ENCODE data around the gene C21orf91. TPM values are rescaled to one million over a fixed set of nuclear protein-coding genes. Genes with fewer than 3 reads are reported as not detected.

Gene C21orf91
- polyA plus RNA-seq, 3 donors, result 4.6 to 22.3 (median 18.9) TPM

GRCh38 chr21:17780539-17780938, 38.6 kb downstream of the C21orf91 start:
- H3K27ac Mint-ChIP-seq, result peak overlapping the region; percentile 61 to 87 (median 79)
- no peak overlapping the region for H3K9ac ChIP-seq (ENCODE audit: insufficient read depth, low read length, poor library complexity, severe bottlenecking)
- intact Hi-C loops (cut with micrococcal nuclease), result loop anchor here in 1 of 2 donors (5.0 to 10.0 kb wide), 2 partner anchors 37 to 166 kb away; partner anchors contain the start of genes BTG3 and C21orf91
- H3K4me1 ChIP-seq (ENCODE audit: control insufficient read depth in 1 of 2, insufficient read depth in 2 of 2, low read length in 2 of 2), result peaks cover 78 to 82% of the 10 kb centered on the region in 2 donors
- H3K79me2 ChIP-seq (ENCODE audit: insufficient read depth, low read length), result no peaks in the 10 kb centered on the region
- H3K4me2 ChIP-seq (replicated peaks; ENCODE audit: extremely low read depth, low read length, poor library complexity, severe bottlenecking), result peak overlapping the region; percentile 62
- no peak for TF ChIP-seq CTCF (IDR thresholded peaks at IDR 0.05)
- no peaks in the 10 kb centered on the region for H4K20me1 ChIP-seq (ENCODE audit: insufficient read depth, low read length)
- H3K9me3 Mint-ChIP-seq, result no peaks in the 10 kb centered on the region
- no peak overlapping the region for H2AFZ ChIP-seq (ENCODE audit: insufficient read depth, low read depth, low read length, poor library complexity, severe bottlenecking)
- no peaks in the 10 kb centered on the region for H3K27me3 ChIP-seq (ENCODE audit: control insufficient read depth in 2 of 2, insufficient read depth in 2 of 2, low read length in 2 of 2)
- peaks cover 0 to 6% (median 1%) of the 10 kb centered on the region in 3 donors for H3K27me3 Mint-ChIP-seq (ENCODE audit: low read depth in 3 of 3)
- H3K36me3 ChIP-seq (replicated peaks in 1 of 2; ENCODE audit: control insufficient read depth in 1 of 2, insufficient read depth in 2 of 2, low read length in 2 of 2), result no peaks in the 10 kb centered on the region
- H3K4me3 ChIP-seq (replicated peaks in 1 of 3; ENCODE audit: low read depth in 2 of 3, low read length in 3 of 3), result peak overlapping the region in 1 of 3 experiments; percentile 29
- 0% methylated on average over 2 of the region's 6 CpGs for WGBS (ENCODE audit: insufficient coverage)
- H3K4me3 Mint-ChIP-seq, result peak overlapping the region; percentile 13 to 60
- peaks cover 0 to 6% of the 10 kb centered on the region in 2 donors for H3K36me3 Mint-ChIP-seq
- peak; percentile 55 to 89 (median 82) for DNase-seq
- peak overlapping the region; percentile 44 to 70 for H3K27ac ChIP-seq (ENCODE audit: low read depth in 1 of 2, low read length in 2 of 2)
- peaks cover 78% of the 10 kb centered on the region for H3K4me1 Mint-ChIP-seq
- no peaks in the 10 kb centered on the region for H3K9me3 ChIP-seq (replicated peaks in 1 of 2; ENCODE audit: control insufficient read depth in 1 of 2, insufficient read depth in 1 of 2, low read length in 2 of 2)

- Histone ChIP-seq H3K79me2 (ENCODE audit: insufficient read depth, low read length) (no peaks in the 10 kb centered on the region), H2AFZ (ENCODE audit: insufficient read depth, low read depth, low read length, poor library complexity, severe bottlenecking) (no peak overlapping the region), H3K27ac (ENCODE audit: low read depth in 1 of 2, low read length in 2 of 2) (peak overlapping the region; percentile 44 to 70), H3K4me3 (replicated peaks in 1 of 3; ENCODE audit: low read depth in 2 of 3, low read length in 3 of 3) (peak overlapping the region in 1 of 3 experiments; percentile 29), H3K9ac (ENCODE audit: insufficient read depth, low read length, poor library complexity, severe bottlenecking) (no peak overlapping the region), H3K9me3 (replicated peaks in 1 of 2; ENCODE audit: control insufficient read depth in 1 of 2, insufficient read depth in 1 of 2, low read length in 2 of 2) (no peaks in the 10 kb centered on the region), H3K4me1 (ENCODE audit: control insufficient read depth in 1 of 2, insufficient read depth in 2 of 2, low read length in 2 of 2) (peaks cover 77 to 81% of the 10 kb centered on the region in 2 donors), H4K20me1 (ENCODE audit: insufficient read depth, low read length) (no peaks in the 10 kb centered on the region), H3K36me3 (replicated peaks in 1 of 2; ENCODE audit: control insufficient read depth in 1 of 2, insufficient read depth in 2 of 2, low read length in 2 of 2) (no peaks in the 10 kb centered on the region), H3K4me2 (replicated peaks; ENCODE audit: extremely low read depth, low read length, poor library complexity, severe bottlenecking) (peak overlapping the region; percentile 62), H3K27me3 (ENCODE audit: control insufficient read depth in 2 of 2, insufficient read depth in 2 of 2, low read length in 2 of 2) (no peaks in the 10 kb centered on the region)
- H3K4me3 Mint-ChIP-seq, result peak overlapping the region; percentile 5 to 52
- H3K27ac Mint-ChIP-seq, result peak overlapping the region; percentile 76 to 88 (median 87)
- H3K27me3 Mint-ChIP-seq (ENCODE audit: low read depth in 3 of 3), result peaks cover 0 to 6% (median 1%) of the 10 kb centered on the region in 3 donors
- no peak for TF ChIP-seq CTCF (IDR thresholded peaks at IDR 0.05)
- peaks cover 0 to 6% of the 10 kb centered on the region in 2 donors for H3K36me3 Mint-ChIP-seq
- H3K4me1 Mint-ChIP-seq, result peaks cover 78% of the 10 kb centered on the region
- no peaks in the 10 kb centered on the region for H3K9me3 Mint-ChIP-seq
- 50% methylated on average over 2 of the region's 3 CpGs for WGBS (ENCODE audit: insufficient coverage)
- peak in 2 of 3 donors; percentile 35 to 73 for DNase-seq
- intact Hi-C loops (cut with micrococcal nuclease), result loop anchor here in 1 of 2 donors (5.0 to 10.0 kb wide), 2 partner anchors 37 to 165 kb away; partner anchors contain the start of genes BTG3 and C21orf91
Observed at GRCh38 chr21:17779980-17780379, 39.2 kb downstream of the C21orf91 start.

Data from CD14-positive monocyte (primary cell).